Skeletal muscle cell (primary cell): ENCODE data around the gene CXCR4.

ENCODE experiments used
- DNase-seq: peaks from one replicate; pipeline ENCODE4 v3.0.0-alpha.2; 2010; ENCODE audit warnings: low read depth
- H3K4me3 ChIP-seq: 2 replicates; pipeline ENCODE4 v1.5.1; 2011; ENCODE audit warnings: low read depth, mild to moderate bottlenecking, control low read depth, low read length, moderate library complexity

Gene CXCR4

DNA sequence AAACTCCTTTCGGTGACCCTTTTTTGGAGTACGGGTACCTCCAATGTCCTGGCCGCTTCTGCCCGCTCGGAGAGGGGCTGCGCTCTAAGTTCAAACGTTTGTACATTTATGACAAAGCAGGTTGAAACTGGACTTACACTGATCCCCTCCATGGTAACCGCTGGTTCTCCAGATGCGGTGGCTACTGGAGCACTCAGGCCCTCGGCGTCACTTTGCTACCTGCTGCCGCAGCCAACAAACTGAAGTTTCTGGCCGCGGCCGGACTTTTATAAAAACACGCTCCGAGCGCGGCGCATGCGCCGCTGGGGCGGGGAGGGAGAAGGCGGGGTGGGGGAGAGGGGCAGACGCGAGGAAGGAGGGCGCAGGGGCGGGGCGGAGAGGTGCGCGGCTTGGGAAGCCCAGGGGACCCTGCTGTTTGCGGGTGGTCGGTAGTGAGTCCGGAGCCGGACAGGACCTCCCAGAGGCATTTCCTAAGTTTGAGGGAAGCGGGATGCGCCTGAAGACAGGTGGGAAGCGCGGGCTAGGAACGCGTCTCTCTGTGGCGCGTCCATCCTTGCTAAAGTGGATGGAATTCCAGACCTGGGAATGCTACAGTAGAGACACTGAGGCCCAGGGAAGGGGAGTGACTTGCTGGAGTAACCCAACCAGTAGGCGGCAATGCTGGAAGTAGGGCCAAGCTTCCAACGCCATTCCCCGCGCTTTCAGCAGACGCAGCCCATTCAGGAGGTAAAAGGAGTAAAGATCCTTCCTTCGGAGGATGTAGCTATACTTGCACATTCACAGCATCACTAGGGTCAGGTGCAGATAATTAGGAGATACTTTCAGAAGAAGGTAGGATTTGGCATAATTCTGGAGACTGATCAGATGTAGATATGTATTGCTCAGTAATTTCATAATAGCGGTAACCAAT is at the start of gene CXCR4:
Gene CXCR4, minus strand, starts transcription at position 241 of the 910 bp plus-strand sequence. Its CDS starts 89 bp downstream, at position 152.
- no peak for DNase-seq
- peak within 1 kb of the TSS; percentile 37 for H3K4me3 ChIP-seq

DNA sequence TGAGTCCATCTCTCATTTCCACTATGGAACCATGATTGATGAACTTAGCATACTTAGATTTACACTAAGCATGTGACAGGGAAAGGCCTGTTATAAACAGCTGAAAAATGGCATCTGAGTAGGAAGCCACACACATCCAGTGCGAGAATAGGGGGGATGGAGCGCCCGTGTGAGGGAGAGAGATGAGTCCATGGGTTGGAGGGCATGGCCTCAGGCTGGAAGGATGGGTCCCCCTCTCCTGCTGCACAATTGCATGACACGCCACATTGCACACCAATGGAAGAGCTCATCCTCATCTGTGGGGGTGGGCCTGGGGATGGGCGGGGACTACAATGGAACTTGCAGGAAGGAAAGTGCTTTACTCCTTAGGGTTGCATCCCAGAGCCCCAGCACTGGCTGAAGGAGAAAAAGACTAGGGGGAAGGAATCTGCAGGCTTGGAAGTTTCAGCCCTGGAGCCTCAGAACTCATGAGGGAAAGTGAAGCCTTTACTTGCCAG is 46.4 kb upstream of the CXCR4 start:
- no peak overlapping the region for H3K4me3 ChIP-seq
- DNase-seq: no peak

DNA sequence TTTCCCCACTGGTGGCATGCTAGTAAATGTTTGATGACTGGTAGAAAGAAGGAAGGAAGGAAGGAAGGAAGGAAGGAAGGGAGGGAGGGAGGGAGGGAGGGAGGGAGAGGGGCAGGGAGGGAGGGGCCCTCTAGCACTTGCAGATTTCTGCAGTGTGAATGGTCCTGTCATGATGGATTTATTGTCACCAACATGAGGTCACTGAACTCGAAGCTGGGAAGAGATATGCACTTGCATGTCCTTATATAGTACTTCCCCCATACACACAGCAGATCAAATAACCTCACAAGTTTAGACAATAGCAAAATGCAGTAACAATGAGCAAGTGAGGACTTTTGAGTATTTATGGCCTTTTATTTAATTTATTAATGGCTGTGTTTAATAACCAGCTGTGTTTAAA is 44.5 kb upstream of the CXCR4 start:
- no peak overlapping the region for H3K4me3 ChIP-seq
- no peak for DNase-seq

DNA sequence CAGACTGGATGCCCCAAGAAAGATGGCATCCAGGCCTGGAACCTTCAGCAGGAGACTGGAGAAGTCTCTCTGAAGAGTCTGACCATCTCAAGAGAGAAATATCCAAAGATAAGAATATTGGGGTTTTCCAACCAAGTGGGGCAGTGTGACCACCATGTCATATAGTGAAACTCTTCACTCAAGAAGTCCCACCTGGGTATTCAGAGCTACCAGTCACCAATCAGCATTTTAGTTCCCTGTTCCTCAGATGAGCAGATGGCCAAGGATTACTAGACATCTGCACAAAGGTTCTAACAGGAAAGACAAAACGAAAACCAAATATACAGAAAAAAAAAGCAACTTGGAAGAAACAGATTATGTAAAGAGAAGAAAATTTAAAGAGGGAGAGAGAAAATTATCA is 38.5 kb upstream of the CXCR4 start:
- no peak overlapping the region for H3K4me3 ChIP-seq
- DNase-seq: no peak

DNA sequence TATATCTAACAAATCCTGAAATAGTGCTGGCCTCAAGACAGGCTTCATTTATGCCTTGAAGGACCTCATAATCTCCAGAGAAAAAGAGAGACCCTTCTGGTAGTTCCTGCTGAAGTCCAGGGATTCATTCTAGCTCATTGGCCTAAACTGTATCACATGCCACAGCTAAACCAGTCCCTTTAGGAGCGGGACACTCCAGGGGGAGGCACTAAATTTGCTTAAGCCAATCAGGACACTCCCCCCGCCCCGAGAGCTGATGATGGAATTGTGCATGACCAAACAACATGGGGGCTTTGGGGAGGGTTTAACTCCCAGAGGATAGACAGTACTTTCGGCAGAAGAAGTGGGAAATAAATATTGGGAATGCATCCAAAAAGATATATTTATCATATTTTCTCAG is 36.4 kb upstream of the CXCR4 start:
- no peak overlapping the region for H3K4me3 ChIP-seq
- no peak for DNase-seq

DNA sequence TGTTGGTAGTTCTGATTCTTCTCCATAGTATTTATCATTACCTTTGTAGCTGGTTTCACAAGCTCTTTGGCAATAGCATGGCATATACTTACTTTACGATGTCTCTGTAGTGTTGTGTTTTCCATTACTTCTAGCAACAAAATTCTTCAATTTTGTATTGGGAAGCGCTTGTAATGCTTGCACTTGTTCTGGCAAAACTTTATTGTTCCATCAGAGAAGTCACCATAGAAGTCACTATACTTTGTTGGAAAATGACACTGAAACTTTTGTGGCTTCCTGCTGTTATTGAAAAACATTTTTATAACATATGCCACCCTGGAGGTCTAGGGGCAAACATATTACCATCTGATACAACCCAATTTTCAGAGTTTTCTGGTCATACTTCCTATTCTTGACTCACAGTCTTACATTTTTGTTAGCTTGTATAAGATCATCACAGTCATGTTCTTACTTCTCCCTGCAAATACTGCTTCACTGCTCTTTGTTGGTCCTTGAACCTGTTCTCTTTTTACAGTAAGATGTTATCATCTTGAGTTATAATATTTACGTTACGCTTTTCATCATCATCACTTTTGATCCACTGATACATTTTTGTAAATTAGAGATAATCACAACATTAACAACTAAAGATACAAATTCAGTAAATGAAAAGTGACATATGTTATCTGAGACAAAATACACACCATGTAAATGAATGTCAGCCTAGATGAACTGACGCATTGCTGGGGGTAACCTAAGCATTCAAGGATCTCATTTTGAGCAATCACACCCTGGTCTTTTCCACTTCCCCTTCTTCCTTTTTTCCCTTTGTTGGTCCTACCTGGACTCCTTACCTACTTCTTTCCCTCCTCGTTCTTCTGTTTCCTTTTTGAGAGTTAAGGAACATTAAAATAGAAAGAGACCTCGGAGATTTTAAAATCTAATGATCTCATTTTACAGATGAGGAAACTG is 33.3 kb upstream of the CXCR4 start:
- H3K4me3 ChIP-seq: no peak overlapping the region
- DNase-seq: no peak

DNA sequence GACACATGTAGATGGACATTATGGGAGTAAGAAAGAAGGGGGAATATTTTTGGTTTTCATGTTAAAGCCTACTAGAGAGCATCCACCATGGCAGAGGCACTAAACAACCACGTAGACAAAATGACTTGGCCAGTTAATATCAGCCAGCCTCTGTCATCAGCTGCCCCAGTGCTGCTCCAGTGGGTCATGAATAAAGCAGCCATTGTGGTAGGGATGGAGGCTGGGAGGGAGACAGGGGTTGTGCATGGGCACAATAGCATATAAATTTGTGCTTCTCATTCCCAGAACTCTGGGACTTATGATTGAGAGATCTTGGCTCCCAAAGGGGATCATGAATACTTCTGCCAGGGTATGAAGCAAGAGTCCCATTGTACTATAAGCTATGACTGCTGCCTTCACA is 31.1 kb upstream of the CXCR4 start:
- H3K4me3 ChIP-seq: no peak overlapping the region
- DNase-seq: no peak

DNA sequence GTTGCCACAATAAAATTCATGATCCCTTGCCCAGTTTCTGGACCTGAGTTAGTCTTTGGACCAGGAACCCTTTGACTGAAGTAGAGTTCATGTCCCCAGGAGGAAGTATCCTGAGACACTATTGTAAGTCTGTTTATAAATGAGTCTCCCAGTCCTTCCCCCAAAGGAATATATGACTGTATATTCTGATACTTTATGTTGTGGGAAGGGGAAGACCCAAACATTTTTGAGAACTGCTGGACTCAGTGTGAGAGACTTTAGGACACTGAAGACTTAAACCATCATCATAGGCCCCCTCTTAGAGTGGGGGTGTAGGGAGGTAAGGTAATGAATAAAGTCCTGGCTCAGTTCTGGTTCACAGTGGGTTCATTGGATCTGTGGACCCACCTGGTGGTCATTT is 28.6 kb upstream of the CXCR4 start:
- DNase-seq: no peak
- H3K4me3 ChIP-seq: no peak overlapping the region

DNA sequence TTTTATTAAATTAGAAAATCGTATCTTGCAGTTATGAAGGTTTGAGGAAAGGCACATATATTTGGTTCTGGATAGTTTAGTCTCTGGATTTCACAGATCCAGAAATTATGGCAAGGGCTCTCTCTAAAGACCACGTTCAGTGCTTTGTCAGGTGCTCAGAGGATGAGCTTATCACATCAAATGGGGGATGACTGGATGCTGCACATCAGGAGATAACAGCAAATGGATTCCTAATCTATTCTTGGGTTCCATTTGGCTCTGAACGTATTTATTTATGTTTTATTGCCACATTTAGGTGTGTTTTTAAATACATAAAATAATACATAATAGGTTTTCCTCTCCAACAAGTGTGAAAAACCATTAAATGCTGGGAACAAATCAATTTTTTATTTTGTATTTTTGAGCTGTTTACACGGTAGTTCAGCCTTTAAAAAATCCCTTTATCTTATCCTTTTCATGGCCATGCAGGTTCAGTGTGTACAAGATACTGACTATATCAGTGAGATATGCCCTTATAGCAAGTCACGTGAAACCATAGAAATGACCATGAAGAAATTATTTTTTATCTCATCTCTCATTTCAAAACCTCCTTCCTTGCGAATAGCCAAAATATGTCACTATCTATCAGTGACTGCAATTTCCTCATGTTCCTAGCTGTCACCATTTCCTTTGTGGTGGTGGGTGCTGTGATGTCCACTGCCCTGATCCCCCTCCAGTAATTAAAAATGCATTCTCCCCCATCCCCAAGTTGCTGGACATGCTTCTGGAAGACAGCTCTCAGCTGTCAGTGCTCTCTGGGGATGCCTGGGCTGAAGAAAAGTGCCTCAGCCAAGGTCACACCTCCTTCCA is 25.9 kb upstream of the CXCR4 start:
- H3K4me3 ChIP-seq: no peak overlapping the region
- no peak for DNase-seq

DNA sequence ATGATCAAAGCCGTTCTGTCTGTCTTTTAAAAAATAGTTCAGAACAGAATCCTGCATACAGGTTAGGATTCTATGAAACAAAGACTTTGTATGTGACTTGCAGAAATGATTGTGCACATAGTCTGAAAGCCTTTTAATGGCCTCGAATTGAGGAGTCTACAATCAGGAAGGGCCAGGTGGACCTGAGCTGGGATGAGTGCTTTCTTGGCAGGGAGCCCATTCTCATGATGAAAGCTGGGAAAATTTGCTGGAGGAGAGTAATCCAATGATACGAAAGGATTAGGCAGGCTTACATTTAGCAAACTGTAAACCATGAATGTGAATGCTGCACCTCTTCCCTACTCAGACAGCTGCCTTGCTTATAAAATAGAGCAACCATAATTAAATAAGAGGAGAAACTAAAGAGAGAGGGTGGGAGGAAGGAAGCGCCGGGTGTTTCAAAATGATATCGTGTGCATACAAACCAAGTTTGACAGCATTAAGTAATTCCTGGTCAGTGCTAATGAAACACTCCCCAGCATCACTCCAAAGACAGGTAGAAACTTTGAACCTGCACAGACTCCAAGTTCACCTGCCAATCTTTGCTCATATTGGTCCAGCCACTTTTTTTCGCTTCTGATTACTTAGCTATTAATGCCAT is 23.7 kb upstream of the CXCR4 start:
- no peak overlapping the region for H3K4me3 ChIP-seq
- DNase-seq: no peak

DNA sequence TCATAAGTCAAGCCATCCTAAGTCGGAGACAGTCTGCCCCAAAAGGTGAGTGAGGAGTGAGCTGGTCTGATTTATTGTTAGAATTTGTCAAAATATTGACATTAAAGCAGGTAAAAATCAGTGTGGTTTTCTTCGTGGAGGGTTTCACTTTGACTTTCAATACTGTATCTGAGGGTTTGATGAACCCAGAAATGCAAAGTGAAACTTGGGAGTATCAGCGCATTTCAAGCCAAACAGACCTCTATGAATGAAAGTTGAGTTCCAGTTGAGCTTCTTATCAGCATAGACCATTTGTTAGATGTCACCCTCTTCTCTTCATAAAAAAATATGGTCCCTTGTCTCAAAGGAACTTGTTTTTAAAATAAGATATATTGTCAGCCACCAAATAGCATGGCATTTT is 21.7 kb upstream of the CXCR4 start:
- no peak overlapping the region for H3K4me3 ChIP-seq
- DNase-seq: no peak

DNA sequence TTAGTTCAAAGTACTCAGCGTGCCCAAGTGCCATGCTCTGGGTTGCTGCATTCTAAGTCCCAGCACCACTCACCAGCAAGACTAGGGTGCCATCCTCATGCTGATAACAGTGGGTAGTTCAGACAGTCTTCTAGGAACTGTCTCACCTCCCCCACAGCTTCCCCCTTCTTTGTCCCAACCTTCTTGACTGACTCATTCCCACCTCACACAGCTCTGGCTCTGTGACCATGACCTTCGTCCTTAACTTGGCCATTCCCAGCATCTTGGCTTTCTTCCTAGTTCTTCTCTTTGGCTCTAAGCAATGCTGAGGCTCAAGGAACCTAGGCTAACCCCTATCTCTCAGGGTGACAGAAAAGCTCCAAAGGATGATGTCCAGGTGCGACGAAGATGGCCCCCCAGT is 20.0 kb upstream of the CXCR4 start:
- H3K4me3 ChIP-seq: no peak overlapping the region
- no peak for DNase-seq

DNA sequence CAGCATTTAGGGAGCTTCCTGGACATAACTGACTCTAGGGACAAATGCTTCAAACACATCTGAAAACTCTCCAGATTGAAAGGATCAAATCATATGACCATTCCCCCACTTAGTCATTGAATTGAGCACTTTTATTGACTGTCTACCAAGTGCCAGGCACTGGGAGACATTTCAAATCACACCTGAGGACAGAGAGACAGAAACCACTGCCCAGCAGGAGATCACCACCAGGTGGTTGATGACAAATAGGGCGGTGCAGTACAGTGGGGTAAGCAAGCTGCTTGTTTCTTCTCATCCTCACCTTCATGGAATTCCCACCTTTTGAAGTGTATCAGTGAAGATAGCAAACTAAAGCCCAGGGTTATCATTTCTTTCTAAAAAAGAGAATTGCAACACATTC is 19.0 kb upstream of the CXCR4 start:
- no peak overlapping the region for H3K4me3 ChIP-seq
- DNase-seq: no peak

DNA sequence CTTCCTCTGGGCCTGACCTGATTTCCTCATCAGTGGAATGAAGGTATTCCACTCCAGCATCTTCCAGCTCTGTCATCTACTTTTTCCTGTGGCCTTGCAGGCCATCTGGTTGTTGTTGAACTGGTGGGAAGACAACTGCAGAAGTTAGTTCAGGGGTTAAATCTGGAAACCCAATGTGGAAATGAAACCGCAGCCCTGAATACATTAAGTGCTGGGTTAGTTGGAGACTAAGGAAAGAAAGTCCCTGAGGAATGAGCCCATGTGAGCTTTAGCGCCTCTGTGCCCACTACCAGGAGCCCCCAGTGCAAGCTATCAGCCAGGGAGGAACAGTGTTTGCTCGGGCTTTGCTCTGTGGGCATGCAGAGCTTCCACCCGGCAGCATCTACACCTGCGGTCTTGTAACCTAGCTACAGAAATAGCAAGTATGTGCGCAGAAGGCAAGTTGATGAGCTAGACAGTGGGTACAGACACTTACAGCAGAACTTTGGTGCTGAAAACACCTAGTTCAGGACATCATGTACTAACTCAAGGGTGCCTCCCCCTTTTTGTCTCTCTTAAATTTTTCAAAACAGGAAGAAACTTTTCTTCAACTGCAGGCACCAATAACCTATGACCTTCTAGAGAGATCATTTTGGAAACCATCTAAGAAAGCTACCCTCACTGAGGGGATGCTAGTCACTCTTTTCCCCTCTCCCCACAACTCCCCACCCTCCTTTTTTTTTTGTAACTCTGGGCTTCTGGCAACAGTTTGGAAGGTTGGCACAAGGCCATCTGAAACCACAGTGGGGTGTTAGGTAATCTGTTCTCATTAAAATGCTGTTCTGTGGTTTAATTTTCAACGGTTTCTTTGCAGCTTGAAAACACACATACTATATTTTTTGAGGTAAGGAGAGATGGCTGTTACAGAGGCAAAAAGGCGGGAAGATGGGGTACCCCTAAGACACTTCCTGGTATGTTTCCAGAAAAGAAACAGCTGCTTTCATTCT is 18.3 kb upstream of the CXCR4 start:
- no peak for DNase-seq
- no peak overlapping the region for H3K4me3 ChIP-seq

DNA sequence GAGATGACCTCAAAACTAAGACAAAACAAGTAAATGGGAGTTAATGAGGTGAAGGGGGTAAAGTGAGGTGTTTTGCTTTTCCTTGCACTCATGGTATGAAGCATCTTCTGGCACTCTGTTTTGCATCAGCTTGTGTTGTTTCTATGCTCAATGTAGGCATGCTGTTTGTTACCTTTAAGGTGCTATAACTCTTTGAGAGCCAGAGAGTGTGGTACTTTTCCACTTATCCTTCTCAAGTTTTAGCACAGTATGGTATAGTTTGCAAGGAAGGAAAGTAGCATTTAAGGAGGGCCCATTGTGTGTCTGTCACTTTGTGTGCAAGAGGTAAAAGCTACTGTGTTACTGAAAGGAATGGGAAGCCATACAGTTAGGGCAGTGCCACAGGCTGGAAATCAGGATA is 17.5 kb upstream of the CXCR4 start:
- H3K4me3 ChIP-seq: no peak overlapping the region
- no peak for DNase-seq

DNA sequence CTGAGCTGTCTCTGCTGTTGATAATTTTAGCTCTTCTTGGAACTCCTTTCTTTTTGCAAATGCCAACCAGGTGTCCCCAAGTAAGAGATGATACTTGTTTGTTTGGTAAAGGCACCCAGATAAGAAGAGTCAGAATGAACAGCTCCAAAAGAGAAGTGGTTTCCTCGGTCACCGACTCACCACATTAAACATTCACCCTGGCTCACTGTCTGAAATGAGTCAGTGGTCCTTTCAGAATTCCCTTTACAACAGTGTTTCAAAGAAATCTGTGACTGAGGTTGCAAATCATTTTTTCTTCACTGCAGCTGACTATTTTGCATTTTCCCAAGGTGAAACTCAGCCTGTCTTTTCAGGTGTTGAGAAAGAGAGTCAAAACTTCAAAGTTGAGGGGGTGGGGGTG is 16.2 kb upstream of the CXCR4 start:
- H3K4me3 ChIP-seq: no peak overlapping the region
- DNase-seq: no peak

DNA sequence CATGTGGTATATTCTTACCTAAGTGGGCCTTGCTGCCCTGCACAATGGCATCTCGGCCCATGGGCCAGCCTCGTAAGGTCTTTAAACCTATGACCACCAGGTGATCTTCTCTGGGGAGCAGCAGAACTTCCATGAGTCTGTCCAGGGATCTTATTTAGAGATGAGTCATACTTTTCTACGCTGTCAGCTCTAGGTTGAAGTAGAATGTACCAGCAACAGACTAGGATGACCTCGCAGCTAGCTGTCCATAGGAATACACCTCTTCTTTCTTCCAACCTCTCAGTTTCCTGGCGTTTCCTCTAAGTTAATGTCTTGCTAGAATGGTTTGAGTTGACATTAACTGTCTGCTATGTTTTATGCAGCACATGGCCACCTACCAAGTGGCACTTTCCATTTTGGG is 15.6 kb upstream of the CXCR4 start:
- H3K4me3 ChIP-seq: no peak overlapping the region
- DNase-seq: no peak

DNA sequence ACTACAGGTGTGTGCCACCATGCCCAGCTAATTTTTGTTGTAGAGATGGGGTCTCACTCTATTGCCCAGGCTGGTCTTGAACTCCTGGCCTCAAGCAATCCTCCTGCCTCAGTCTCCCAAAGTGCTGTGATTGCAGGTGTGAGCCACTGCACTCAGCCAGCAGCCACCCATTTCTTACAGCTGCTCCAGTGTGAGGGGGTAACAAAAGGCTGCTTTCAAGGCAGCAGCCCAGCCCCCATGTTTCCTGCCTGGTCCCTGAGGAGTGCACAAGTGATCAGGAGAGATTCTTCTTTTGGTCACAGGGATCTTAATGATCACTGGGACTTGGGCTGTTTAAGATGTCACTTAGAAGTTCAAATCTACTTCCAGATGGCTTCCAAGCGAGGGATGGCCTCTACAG is 15.2 kb upstream of the CXCR4 start:
- no peak overlapping the region for H3K4me3 ChIP-seq
- DNase-seq: no peak
